ENCODE data around the gene SRD5A3.

Gene SRD5A3

DNA sequence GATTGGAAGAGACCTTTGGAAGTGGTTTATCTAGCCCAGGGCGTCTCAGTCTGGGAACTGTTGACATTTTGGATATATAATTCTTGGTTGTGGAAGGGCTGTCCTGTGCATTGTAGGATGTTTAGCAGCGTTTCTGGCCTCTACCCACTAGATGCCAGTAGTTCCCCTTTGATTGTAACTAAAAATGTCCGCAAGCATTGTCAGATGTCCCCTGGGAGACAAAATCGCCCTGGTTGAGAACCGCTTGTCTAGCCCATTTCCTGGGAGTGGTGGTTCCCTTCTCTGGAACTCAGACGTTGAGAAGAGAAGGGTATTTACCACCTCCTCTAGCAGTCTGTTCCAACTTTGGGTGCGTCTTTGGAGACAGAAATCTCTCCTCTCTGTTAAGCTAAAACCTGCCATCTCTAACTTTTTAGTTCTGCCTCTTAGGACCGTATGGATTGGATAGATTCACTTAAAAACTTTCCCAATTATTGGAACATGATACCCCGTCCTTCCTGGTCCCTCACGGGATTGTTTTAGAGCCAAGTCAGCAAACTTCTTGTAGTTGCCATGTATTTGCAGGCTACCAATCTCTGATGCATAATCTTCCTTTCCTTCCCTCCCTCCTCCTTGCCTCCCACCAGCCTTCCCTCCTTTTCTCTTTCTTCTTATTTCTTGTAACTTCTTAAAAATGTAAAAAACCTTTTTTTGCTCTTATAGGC is 63.6 kb downstream of the SRD5A3 start:
- no peak for DNase-seq (ENCODE audit: low read depth)

DNA sequence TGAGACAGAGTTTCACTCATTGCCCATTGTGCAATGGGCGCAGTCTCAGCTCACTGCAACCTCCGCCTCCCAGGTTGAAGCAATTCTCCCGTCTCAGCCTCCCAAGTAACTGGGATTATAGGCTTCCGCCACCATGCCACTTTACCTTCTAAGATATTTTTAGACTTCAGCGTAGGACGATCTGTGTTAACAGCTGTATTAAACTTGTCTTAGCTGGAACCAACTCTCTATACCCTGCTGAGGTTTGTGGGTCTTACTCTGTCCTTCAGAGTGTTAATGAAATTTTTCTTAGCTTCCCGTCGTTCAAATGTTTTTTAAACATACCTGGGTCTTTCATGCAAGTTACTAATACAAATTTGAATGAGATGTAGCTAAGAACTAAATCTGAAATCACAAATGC is 64.4 kb downstream of the SRD5A3 start:
- DNase-seq (ENCODE audit: low read depth): no peak

DNA sequence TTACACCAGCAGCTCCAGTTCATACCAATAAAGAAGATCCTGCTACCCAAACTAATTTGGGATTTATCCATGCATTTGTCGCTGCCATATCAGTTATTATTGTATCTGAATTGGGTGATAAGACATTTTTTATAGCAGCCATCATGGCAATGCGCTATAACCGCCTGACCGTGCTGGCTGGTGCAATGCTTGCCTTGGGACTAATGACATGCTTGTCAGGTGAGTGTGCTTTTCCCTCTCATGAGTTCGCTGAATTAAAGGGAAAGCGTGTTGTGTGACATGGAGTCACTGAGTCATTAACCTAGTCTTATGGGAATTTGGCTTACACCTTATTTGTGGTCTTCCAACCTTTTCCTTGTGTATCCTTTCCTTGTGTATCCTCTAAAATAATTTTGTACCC is 65.6 kb downstream of the SRD5A3 start:
- no peak for DNase-seq (ENCODE audit: low read depth)

- DNase-seq (ENCODE audit: low read depth): no peak
Observed at GRCh38 chr4:55416176-55416575, 70.1 kb downstream of the SRD5A3 start.

Data from stimulated activated CD8-positive, alpha-beta memory T cell treated with anti-CD3 and anti-CD28 coated beads, Interleukin-15, amount 100 ng/mL, for 24 hours (primary cell).